Endothelial cell of umbilical vein (primary cell): ENCODE measurements around the gene AKNAD1. TPM values are rescaled to one million over a fixed set of nuclear protein-coding genes. Genes with fewer than 3 reads are reported as not detected.

ENCODE experiments used
- BruUV-seq: library from RNA; stranded (reverse); fragments of 400-500 nt; replicated peaks from 2 replicates; lab custom pipeline; 2021; lab: Mats Ljungman, UMichigan
- CTCF ChIA-PET: fragments of 300-600, 350-600 bp; sonication (Branson Sonifier 250); formaldehyde crosslinking; loops from one replicate; lab custom pipeline; 2021; ENCODE audit warnings: antibody characterized with exemption, inconsistent platforms; lab: Charles Lee
- POLR2A ChIA-PET: fragments of 300-600, 350-600 bp; sonication (Branson Sonifier 250); formaldehyde crosslinking; loops from one replicate; lab custom pipeline; 2021; ENCODE audit warnings: antibody characterized with exemption, inconsistent platforms; lab: Charles Lee
- DNase-seq: peaks from one replicate; pipeline ENCODE4 v3.0.0-alpha.2; 2011; ENCODE audit warnings: low read depth, low spot score
- FAIRE-seq: peaks from 2 replicates; lab custom pipeline; 2011; peaks lifted over from hg19 to GRCh38; lab: Jason Lieb, UNC
- H2AFZ ChIP-seq: 2 replicates; pipeline ENCODE4 v1.6.0; 2012; ENCODE audit warnings: low read depth, low read length, control low read depth, inconsistent platforms
- H3K27ac ChIP-seq: 2 replicates; pipeline ENCODE4 v1.5.1; 2011; ENCODE audit warnings: low read depth, mild to moderate bottlenecking, control low read depth, low read length, moderate library complexity; ENCODE audit not compliant: insufficient read depth
- H3K27me3 ChIP-seq, 2 experiments: 2 replicates each; pipeline versions ENCODE4 v1.6.0 to v1.6.1; 2011; ENCODE audit warnings: low read length in 2 of 2, mixed read lengths in 1 of 2; ENCODE audit not compliant: control insufficient read depth in 2 of 2, insufficient read depth in 2 of 2
- H3K36me3 ChIP-seq, 2 experiments: 2 replicates in 1 of 2; 3 replicates in 1 of 2; pipeline ENCODE4 v1.5.1; 2011; ENCODE audit warnings: low read length in 2 of 2, mild to moderate bottlenecking in 1 of 2, moderate library complexity in 1 of 2; ENCODE audit not compliant: control insufficient read depth in 2 of 2, insufficient read depth in 2 of 2; ENCODE audit errors: extremely low read depth in 1 of 2
- H3K4me1 ChIP-seq: 3 replicates; pipeline ENCODE4 v1.5.1; 2011; ENCODE audit warnings: mild to moderate bottlenecking, low read length; ENCODE audit not compliant: control insufficient read depth, insufficient read depth; ENCODE audit errors: extremely low read depth
- H3K4me2 ChIP-seq: 2 replicates; pipeline ENCODE4 v1.6.1; 2011; ENCODE audit warnings: low read length, control low read depth, mixed read lengths; ENCODE audit not compliant: insufficient read depth
- H3K4me3 ChIP-seq, 3 experiments: fragments of 200-600 bp in 1 of 3; sonication (generic), shearing (Covaris generic) in 1 of 3; replicated peaks in 1 of 3; 2 replicates each; pipeline ENCODE4 v1.5.1; 2011 to 2016; ENCODE audit warnings: control low read depth in 3 of 3, low read length in 3 of 3, mild to moderate bottlenecking in 2 of 3, inconsistent platforms in 1 of 3, low read depth in 1 of 3, moderate library complexity in 1 of 3; ENCODE audit not compliant: insufficient read depth in 1 of 3
- H3K79me2 ChIP-seq: 2 replicates; pipeline ENCODE4 v1.6.0; 2012; ENCODE audit warnings: low read length, inconsistent platforms; ENCODE audit not compliant: control insufficient read depth, insufficient read depth
- H3K9ac ChIP-seq: replicated peaks from 2 replicates; pipeline ENCODE3; 2011; ENCODE audit warnings: low read length, control low read depth; ENCODE audit not compliant: insufficient read depth; ENCODE audit errors: extremely low read depth
- H3K9me1 ChIP-seq: replicated peaks from 3 replicates; pipeline ENCODE4 v1.6.0; 2011; ENCODE audit warnings: mild to moderate bottlenecking, low read length; ENCODE audit not compliant: control insufficient read depth, insufficient read depth; ENCODE audit errors: extremely low read depth
- H3K9me3 ChIP-seq: replicated peaks from 2 replicates; pipeline ENCODE4 v1.5.1; 2012; ENCODE audit warnings: low read length, inconsistent platforms; ENCODE audit not compliant: control insufficient read depth, insufficient read depth
- H4K20me1 ChIP-seq: replicated peaks from 2 replicates; pipeline ENCODE3; 2011; ENCODE audit warnings: mild to moderate bottlenecking, low read length; ENCODE audit not compliant: control insufficient read depth, insufficient read depth; ENCODE audit errors: extremely low read depth
- CTCF ChIP-seq, 2 donors: IDR thresholded peaks; 1 replicate in 1 of 2; 2 replicates in 1 of 2; pipeline ENCODE4 v1.5.1; 2011; ENCODE audit warnings: low read length in 2 of 2, mild to moderate bottlenecking in 2 of 2, moderate library complexity in 2 of 2, control low read depth in 1 of 2, inconsistent platforms in 1 of 2, low read depth in 1 of 2; ENCODE audit not compliant: insufficient read depth in 1 of 2; ENCODE audit errors: extremely low read depth in 1 of 2
- EZH2 ChIP-seq: IDR thresholded peaks from 2 replicates; pipeline ENCODE4 v1.6.1; 2012; ENCODE audit warnings: borderline replicate concordance, low read depth, mild to moderate bottlenecking, moderate library complexity, low read length, inconsistent platforms; ENCODE audit not compliant: severe bottlenecking
- FOS ChIP-seq: IDR thresholded peaks from 2 replicates; pipeline ENCODE4 v1.6.1; 2011; ENCODE audit warnings: mild to moderate bottlenecking, low read length, moderate library complexity, borderline replicate concordance; ENCODE audit not compliant: insufficient read depth
- GATA2 ChIP-seq: IDR thresholded peaks from 2 replicates; pipeline ENCODE4 v1.7.0; 2011; ENCODE audit warnings: low read depth, mild to moderate bottlenecking, moderate library complexity, mixed read lengths, low read length; ENCODE audit not compliant: insufficient read length, insufficient read depth
- JUN ChIP-seq: IDR thresholded peaks from 2 replicates; pipeline ENCODE4 v1.6.1; 2011; ENCODE audit warnings: borderline replicate concordance, low read depth; ENCODE audit not compliant: insufficient read length, insufficient read depth
- MAX ChIP-seq: IDR thresholded peaks from 2 replicates; pipeline ENCODE4 v1.6.1; 2011; ENCODE audit not compliant: insufficient read depth, insufficient read length
- MYC ChIP-seq: IDR thresholded peaks from one replicate; pipeline ENCODE4 v1.6.1; 2011; ENCODE audit warnings: mild to moderate bottlenecking, low read depth, low read length
- POLR2A ChIP-seq: IDR thresholded peaks from 2 replicates; pipeline ENCODE4 v1.6.1; 2012; ENCODE audit warnings: low read depth, mild to moderate bottlenecking, control low read depth, low read length
- POLR2AphosphoS5 ChIP-seq: IDR thresholded peaks from 2 replicates; pipeline ENCODE4 v1.6.1; 2012; ENCODE audit warnings: low read depth, mild to moderate bottlenecking, control low read depth, low read length, moderate library complexity; ENCODE audit not compliant: insufficient read depth
- dilution Hi-C: fragments of 300-500 bp; cut with MboI; formaldehyde crosslinking; loops from one replicate; pipeline ENCODE4 v1.15.0; 2019; ENCODE audit warnings: low sequenced_read_pairs; ENCODE audit not compliant: extremely low pct_ligation_motif_present
- intact Hi-C: fragments of 100-400 bp; cut with micrococcal nuclease; formaldehyde crosslinking; loops from one replicate; pipeline ENCODE4 v1.10.0; 2022
- polyA plus RNA-seq, 4 experiments: library from polyadenylated mRNA; depleted of rRNA in 3 of 4; stranded (reverse) in 3 of 4; unstranded in 1 of 4; fragments of >200 nt; gene quantifications; 2 replicates each; pipeline versions ENCODE4 v1.2.1 to v1.2.3, GENCODE V29; 2011 to 2012; ENCODE audit warnings: missing spikeins in 1 of 4
- total RNA-seq: library from RNA; stranded (reverse); gene quantifications from 2 replicates; pipeline ENCODE4 v1.2.3, GENCODE V29; 2021

AKNAD1 gene
- total and polyA plus RNA-seq, 2 donors (not counting 3 experiments of a cell fraction or from before 2014, with no cell fraction given) = not detected

GRCh38 chr1:108799001-108799400 lies 57.9 kb downstream of the AKNAD1 start:
- H3K9ac ChIP-seq = no peak overlapping the region
- no peaks in the 10 kb centered on the region for H3K9me1 ChIP-seq
- TF ChIP-seq MYC = no peak
- TF ChIP-seq GATA2 = no peak
- no peak for TF ChIP-seq FOS
- no peak for TF ChIP-seq POLR2AphosphoS5
- no peak for TF ChIP-seq CTCF (IDR thresholded peaks at IDR 0.05; ENCODE audit: extremely low read depth in 1 of 2, insufficient read depth in 1 of 2, low read depth in 1 of 2, low read length in 2 of 2)
- no peak for TF ChIP-seq MAX
- TF ChIP-seq JUN = no peak
- TF ChIP-seq EZH2 = no peak
- no peak for TF ChIP-seq POLR2A
- H4K20me1 ChIP-seq = no peaks in the 10 kb centered on the region
- peaks cover 14 to 17% of the 10 kb centered on the region in 2 experiments for H3K36me3 ChIP-seq
- H3K9me3 ChIP-seq = no peaks in the 10 kb centered on the region
- H3K4me1 ChIP-seq = peaks cover 16% of the 10 kb centered on the region
- CTCF ChIA-PET = interaction anchor here (0.7 to 1.2 kb wide), 3 partner anchors 19 to 99 kb away, joined by 3 read pairs; no protein-coding TSS in a partner anchor
- POLR2A ChIA-PET = no interaction called here
- H3K4me2 ChIP-seq = no peak overlapping the region
- DNase-seq = no peak
- no peaks in the 10 kb centered on the region for H3K79me2 ChIP-seq
- intact Hi-C loops = no loop called here
- no TSS peak for BruUV-seq
- no peak overlapping the region for H3K27ac ChIP-seq
- dilution Hi-C loops = no loop called here
- H3K4me3 ChIP-seq = no peak overlapping the region
- H2AFZ ChIP-seq = no peak overlapping the region
- H3K27me3 ChIP-seq = no peaks in the 10 kb centered on the region
- no peak for FAIRE-seq
